HepG2 (cell line): ENCODE data around the gene ALDH3A2. TPM values are rescaled to one million over a fixed set of nuclear protein-coding genes. Genes with fewer than 3 reads are reported as not detected.

ENCODE experiments used
- ATAC-seq: fragments of 200-7000 bp; cut with Tn5 transposase; 3 replicates; pipeline ENCODE4 v1.9.1; 2020; ENCODE audit warnings: mild to moderate bottlenecking, moderate library complexity
- BruUV-seq: library from RNA; stranded (reverse); fragments of 400-500 nt; replicated peaks from 2 replicates; lab custom pipeline; 2021; lab: Mats Ljungman, UMichigan
- CTCF ChIA-PET: fragments of 300-600 bp; formaldehyde crosslinking; extraction: SDS; loops from one replicate; lab custom pipeline; 2021; ENCODE audit warnings: low total read pairs, inconsistent platforms, low intra/inter-chr PET ratio; lab: Yijun Ruan, JAX
- POLR2A ChIA-PET: fragments of 350-600 bp; sonication (Branson Sonifier 250); formaldehyde crosslinking; loops from one replicate; lab custom pipeline; 2020; ENCODE audit warnings: antibody characterized with exemption, inconsistent platforms; lab: Yijun Ruan, JAX
- DNase-seq: peaks from one replicate; pipeline ENCODE4 v3.0.0-alpha.2; 2015; ENCODE audit warnings: low spot score
- FAIRE-seq: peaks from 3 replicates; lab custom pipeline; 2011; peaks lifted over from hg19 to GRCh38; lab: Jason Lieb, UNC
- H2AFZ ChIP-seq: one replicate; pipeline ENCODE4 v1.6.1; 2011; ENCODE audit warnings: low read length, inconsistent platforms
- H3K27ac ChIP-seq: fragments of 300-600 bp; 3 replicates; pipeline ENCODE4 v1.8.0; 2011; ENCODE audit warnings: mixed run types, mild to moderate bottlenecking, mixed read lengths, low read length, inconsistent platforms; ENCODE audit not compliant: insufficient read depth; ENCODE audit errors: extremely low read length
- H3K27me3 ChIP-seq, 2 experiments: fragments of 200-600 bp in 1 of 2; 2 replicates in 1 of 2; 3 replicates in 1 of 2; pipeline versions ENCODE4 v1.6.0 to v1.8.0; 2011; ENCODE audit warnings: low read length in 2 of 2, mild to moderate bottlenecking in 2 of 2, moderate library complexity in 2 of 2, inconsistent platforms in 1 of 2; ENCODE audit not compliant: insufficient read depth in 2 of 2, control insufficient read depth in 1 of 2
- H3K36me3 ChIP-seq, 2 experiments: fragments of 200-600 bp in 1 of 2; replicated peaks in 1 of 2; 2 replicates in 1 of 2; 3 replicates in 1 of 2; pipeline versions ENCODE4 v1.5.1 to v1.8.0; 2011; ENCODE audit warnings: low read length in 2 of 2, inconsistent platforms in 1 of 2; ENCODE audit not compliant: insufficient read depth in 2 of 2, control insufficient read depth in 1 of 2
- H3K4me1 ChIP-seq: 2 replicates; pipeline ENCODE4 v1.5.1; 2012; ENCODE audit warnings: low read length, inconsistent platforms; ENCODE audit not compliant: insufficient read depth
- H3K4me2 ChIP-seq: 2 replicates; pipeline ENCODE4 v1.6.0; 2011; ENCODE audit warnings: low read depth, low read length, inconsistent platforms
- H3K4me3 ChIP-seq, 3 experiments: fragments of 200-600 bp in 1 of 3; sonication (generic), shearing (Covaris generic) in 1 of 3; replicated peaks in 1 of 3; 2 replicates each; pipeline ENCODE4 v1.5.1; 2011 to 2016; ENCODE audit warnings: low read length in 3 of 3, inconsistent platforms in 2 of 3, low read depth in 2 of 3, mild to moderate bottlenecking in 2 of 3, control low read depth in 1 of 3, mixed read lengths in 1 of 3; ENCODE audit not compliant: insufficient read depth in 1 of 3
- H3K79me2 ChIP-seq: one replicate; pipeline ENCODE4 v1.6.1; 2011; ENCODE audit warnings: low read length, inconsistent platforms; ENCODE audit not compliant: insufficient read depth
- H3K9ac ChIP-seq: 2 replicates; pipeline ENCODE4 v1.6.0; 2011; ENCODE audit warnings: mild to moderate bottlenecking, low read depth, low read length, inconsistent platforms; ENCODE audit not compliant: insufficient read depth
- H3K9me3 ChIP-seq: 2 replicates; pipeline ENCODE4 v1.5.1; 2012; ENCODE audit warnings: mild to moderate bottlenecking, low read length
- H4K20me1 ChIP-seq: 2 replicates; pipeline ENCODE4 v1.6.0; 2011; ENCODE audit warnings: inconsistent platforms, mild to moderate bottlenecking, low read length, moderate library complexity; ENCODE audit not compliant: insufficient read depth
- MAFF ChIP-seq: IDR thresholded peaks from 2 replicates; pipeline ENCODE4 v1.6.1; 2011; ENCODE audit warnings: low read depth, low read length, improper control_type of control experiment
- MAFK ChIP-seq, 2 experiments: IDR thresholded peaks in 1 of 2; conservative IDR thresholded peaks in 1 of 2; 2 replicates each; pipeline ENCODE4 v1.6.1; 2011; ENCODE audit warnings: improper control_type of control experiment in 2 of 2, low read length in 2 of 2
- THRA ChIP-seq: sonication (generic); formaldehyde crosslinking; IDR thresholded peaks from 2 replicates; pipeline ENCODE4 v1.4.0; 2020; ENCODE audit warnings: missing genetic modification reagents, borderline replicate concordance
- ZFX ChIP-seq: sonication (generic); formaldehyde crosslinking; IDR thresholded peaks from 2 replicates; pipeline ENCODE4 v1.4.0; 2020; ENCODE audit warnings: mild to moderate bottlenecking, low read depth, missing genetic modification reagents, moderate library complexity
- ZNF350 ChIP-seq: sonication (generic); formaldehyde crosslinking; IDR thresholded peaks from 2 replicates; pipeline ENCODE4 v1.4.0; 2020; ENCODE audit warnings: mild to moderate bottlenecking, low read depth, missing genetic modification reagents, borderline replicate concordance
- ZNF501 ChIP-seq: sonication (generic); formaldehyde crosslinking; IDR thresholded peaks from 2 replicates; pipeline ENCODE4 v1.5.1; 2020; ENCODE audit warnings: mild to moderate bottlenecking, moderate library complexity, missing genetic modification reagents
- ZNF570 ChIP-seq: sonication (generic); formaldehyde crosslinking; IDR thresholded peaks from 2 replicates; pipeline ENCODE4 v1.4.0; 2020; ENCODE audit warnings: mild to moderate bottlenecking, missing genetic modification reagents, borderline replicate concordance
- ZSCAN21 ChIP-seq: sonication (generic); formaldehyde crosslinking; IDR thresholded peaks from 2 replicates; pipeline ENCODE4 v1.8.0; 2022; ENCODE audit warnings: mild to moderate bottlenecking, missing genetic modification reagents, moderate library complexity, borderline replicate concordance
- WGBS: methylation state at CpG from one replicate; pipeline ENCODE4 v1.1.6; 2017; ENCODE audit warnings: low lambda C conversion rate; 5-methylcytosine and 5-hydroxymethylcytosine counted together
- in situ Hi-C: cut with HindIII; loops from 2 replicates; pipeline ENCODE4 v1.10.0; 2017; ENCODE audit warnings: low pct_unique_long_range_greater_than_20kb; ENCODE audit not compliant: extremely low pct_ligation_motif_present
- intact Hi-C: fragments of 100-400 bp; cut with micrococcal nuclease; formaldehyde crosslinking; loops from one replicate; pipeline ENCODE4 v1.10.0; 2022; ENCODE audit not compliant: unreplicated experiment
- polyA plus RNA-seq, 8 experiments: library from polyadenylated mRNA; depleted of rRNA in 3 of 8; stranded (reverse) in 7 of 8; unstranded in 1 of 8; fragments of >200 nt; fragmentation: Illumina TruSeq in 4 of 8; extraction: Trizol in 4 of 8; gene quantifications; 2 replicates each; pipeline versions ENCODE4 v1.2.1 to v1.2.3, GENCODE V29; 2011 to 2016; ENCODE audit warnings: low read depth in 4 of 8, missing spikeins in 1 of 8, mixed read lengths in 1 of 8; ENCODE audit not compliant: insufficient read depth in 1 of 8
- total RNA-seq, 5 experiments: library from RNA; depleted of rRNA; stranded (reverse); fragments of >200 nt; fragmentation: Illumina TruSeq; extraction: Trizol; gene quantifications; 2 replicates each; pipeline ENCODE4 v1.2.3, GENCODE V29; 2016; ENCODE audit warnings: low read depth in 1 of 5

ALDH3A2 gene
- total and polyA plus RNA-seq, 2 of the 13 experiments (the other 11 are each of a cell fraction or from before 2014, with no cell fraction given): 80.8 to 180 TPM

- TF ChIP-seq ZSCAN21 (CRISPR knock-in tag): no peak
- no peak for TF ChIP-seq ZNF501 (CRISPR knock-in tag)
These were observed 12.6 kb downstream of the ALDH3A2 start (continued) for GRCh38 chr17:19661121-19661520.

- ChIA-PET CTCF (no interaction called here), POLR2A (interaction anchor here (4.5 to 8.4 kb wide), 2 partner anchors 7 to 15 kb away, joined by 66 to 194 read pairs; partner anchors contain the start of gene ALDH3A2)
- TF ChIP-seq MAFK (conservative IDR thresholded peaks at IDR 0.05 in 1 of 2, IDR thresholded peaks at IDR 0.05 in 1 of 2; ENCODE audit: low read length in 2 of 2) (peak; percentile 83 to 87), MAFF (peak; percentile 80), ZNF570 (CRISPR knock-in tag) (no peak)
- H4K20me1 ChIP-seq: no peaks in the 10 kb centered on the region
- H2AFZ ChIP-seq: no peak overlapping the region
- no peak overlapping the region for H3K27ac ChIP-seq
- no peaks in the 10 kb centered on the region for H3K27me3 ChIP-seq
- H3K9ac ChIP-seq: no peak overlapping the region
- peaks cover 25% of the 10 kb centered on the region for H3K79me2 ChIP-seq
- 96% methylated on average over 6 of the region's 6 CpGs for WGBS
- in situ Hi-C loops (no loop called here), intact Hi-C loops (no loop called here)
- FAIRE-seq: no peak
- H3K4me3 ChIP-seq: no peak overlapping the region
- ATAC-seq: no peak
- no TSS peak for BruUV-seq
- DNase-seq: no peak
- peaks cover 78% of the 10 kb centered on the region for H3K4me1 ChIP-seq
- H3K9me3 ChIP-seq: no peaks in the 10 kb centered on the region
- H3K4me2 ChIP-seq: no peak overlapping the region
- peaks cover 17 to 48% of the 10 kb centered on the region in 2 experiments for H3K36me3 ChIP-seq
These were observed 14.5 kb downstream of the ALDH3A2 start for GRCh38 chr17:19663097-19663496.

GRCh38 chr17:19664136-19664820 is 15.7 kb downstream of the ALDH3A2 start:
- Histone ChIP-seq H3K79me2 (peaks cover 23% of the 10 kb centered on the region), H4K20me1 (no peaks in the 10 kb centered on the region), H3K27ac (no peak overlapping the region), H3K27me3 (no peaks in the 10 kb centered on the region), H3K4me1 (peaks cover 71% of the 10 kb centered on the region), H2AFZ (no peak overlapping the region), H3K9me3 (no peaks in the 10 kb centered on the region), H3K36me3 (peaks cover 19 to 52% of the 10 kb centered on the region in 2 experiments), H3K9ac (no peak overlapping the region), H3K4me3 (no peak overlapping the region), H3K4me2 (no peak overlapping the region)
- WGBS: 86% methylated on average over 5 of the region's 5 CpGs
- no peak for FAIRE-seq
- ATAC-seq: no peak
- CTCF ChIA-PET: no interaction called here
- intact Hi-C loops (no loop called here), in situ Hi-C loops (no loop called here)
- no TSS peak for BruUV-seq
- DNase-seq: no peak
- POLR2A ChIA-PET: interaction anchor here (8.4 kb wide), 1 partner anchor 16 kb away, joined by 194 read pairs; the partner anchor contains the start of gene ALDH3A2
- TF ChIP-seq THRA (CRISPR knock-in tag): peak; percentile 25; the same call in 1 of the 2 replicates
- TF ChIP-seq ZFX (CRISPR knock-in tag): no peak
- no peak for TF ChIP-seq ZNF350
